ENCODE measurements around the gene HDAC8. TPM values are rescaled to one million over a fixed set of nuclear protein-coding genes. Genes with fewer than 3 reads are reported as not detected.
"Not testable (repeated sequence)": the region's sequence is repeated elsewhere in the genome, so short reads cannot be mapped to it uniquely, and the experiment has no call there.

Gene HDAC8
- polyA plus RNA-seq, 1 donor from 2014 or later = 54.0 TPM

DNA sequence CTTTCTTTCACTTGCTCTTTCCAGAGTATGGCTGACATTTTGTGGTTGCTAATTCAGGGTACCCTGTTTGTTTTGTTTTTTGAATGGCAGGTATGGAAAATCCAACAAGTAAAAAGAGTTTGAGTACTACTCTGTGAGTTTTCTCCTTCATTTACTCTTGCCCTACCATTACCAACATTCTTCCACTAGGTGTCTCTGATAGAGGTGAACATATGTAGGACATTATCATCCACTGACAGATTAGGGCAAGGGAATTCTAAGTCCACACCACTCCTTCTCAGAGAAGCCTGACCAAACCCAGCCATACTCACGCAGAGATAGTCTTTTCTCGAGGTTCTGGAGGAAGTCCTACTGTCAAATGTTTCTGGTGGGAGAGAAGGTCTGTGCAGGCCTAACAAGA lies 36.7 kb upstream of the HDAC8 start:
- no peaks in the 10 kb centered on the region for H3K9me2 ChIP-seq (ENCODE audit: insufficient read depth, low read length)
- H3F3A ChIP-seq (ENCODE audit: insufficient read depth, low read length, poor library complexity, severe bottlenecking) = no peaks in the 10 kb centered on the region
- no peak overlapping the region for H3K4me3 ChIP-seq (ENCODE audit: low read length)
- H3K36me3 ChIP-seq (ENCODE audit: insufficient read depth, low read length) = no peaks in the 10 kb centered on the region
- TF ChIP-seq, protein P1, sequence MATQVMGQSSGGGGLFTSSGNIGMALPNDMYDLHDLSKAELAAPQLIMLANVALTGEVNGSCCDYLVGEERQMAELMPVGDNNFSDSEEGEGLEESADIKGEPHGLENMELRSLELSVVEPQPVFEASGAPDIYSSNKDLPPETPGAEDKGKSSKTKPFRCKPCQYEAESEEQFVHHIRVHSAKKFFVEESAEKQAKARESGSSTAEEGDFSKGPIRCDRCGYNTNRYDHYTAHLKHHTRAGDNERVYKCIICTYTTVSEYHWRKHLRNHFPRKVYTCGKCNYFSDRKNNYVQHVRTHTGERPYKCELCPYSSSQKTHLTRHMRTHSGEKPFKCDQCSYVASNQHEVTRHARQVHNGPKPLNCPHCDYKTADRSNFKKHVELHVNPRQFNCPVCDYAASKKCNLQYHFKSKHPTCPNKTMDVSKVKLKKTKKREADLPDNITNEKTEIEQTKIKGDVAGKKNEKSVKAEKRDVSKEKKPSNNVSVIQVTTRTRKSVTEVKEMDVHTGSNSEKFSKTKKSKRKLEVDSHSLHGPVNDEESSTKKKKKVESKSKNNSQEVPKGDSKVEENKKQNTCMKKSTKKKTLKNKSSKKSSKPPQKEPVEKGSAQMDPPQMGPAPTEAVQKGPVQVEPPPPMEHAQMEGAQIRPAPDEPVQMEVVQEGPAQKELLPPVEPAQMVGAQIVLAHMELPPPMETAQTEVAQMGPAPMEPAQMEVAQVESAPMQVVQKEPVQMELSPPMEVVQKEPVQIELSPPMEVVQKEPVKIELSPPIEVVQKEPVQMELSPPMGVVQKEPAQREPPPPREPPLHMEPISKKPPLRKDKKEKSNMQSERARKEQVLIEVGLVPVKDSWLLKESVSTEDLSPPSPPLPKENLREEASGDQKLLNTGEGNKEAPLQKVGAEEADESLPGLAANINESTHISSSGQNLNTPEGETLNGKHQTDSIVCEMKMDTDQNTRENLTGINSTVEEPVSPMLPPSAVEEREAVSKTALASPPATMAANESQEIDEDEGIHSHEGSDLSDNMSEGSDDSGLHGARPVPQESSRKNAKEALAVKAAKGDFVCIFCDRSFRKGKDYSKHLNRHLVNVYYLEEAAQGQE (IDR thresholded peaks at IDR 0.05; ENCODE audit: borderline replicate concordance) = no peak
- TF ChIP-seq SMC3 (conservative IDR thresholded peaks at IDR 0.05; ENCODE audit: poor library complexity) (no peak), EP300 (conservative IDR thresholded peaks at IDR 0.05; ENCODE audit: poor library complexity, severe bottlenecking) (no peak), MXI1 (conservative IDR thresholded peaks at IDR 0.05; ENCODE audit: poor library complexity, severe bottlenecking) (no peak), TAF1 (IDR thresholded peaks at IDR 0.05; ENCODE audit: low read depth) (no peak), EZH2 (IDR thresholded peaks at IDR 0.05; ENCODE audit: borderline replicate concordance, insufficient read depth, low read length, poor library complexity, severe bottlenecking) (no peak), RAD21 (conservative IDR thresholded peaks at IDR 0.05) (no peak), POLR2AphosphoS5 (IDR thresholded peaks at IDR 0.05) (no peak)
- TF ChIP-seq, protein P2, sequence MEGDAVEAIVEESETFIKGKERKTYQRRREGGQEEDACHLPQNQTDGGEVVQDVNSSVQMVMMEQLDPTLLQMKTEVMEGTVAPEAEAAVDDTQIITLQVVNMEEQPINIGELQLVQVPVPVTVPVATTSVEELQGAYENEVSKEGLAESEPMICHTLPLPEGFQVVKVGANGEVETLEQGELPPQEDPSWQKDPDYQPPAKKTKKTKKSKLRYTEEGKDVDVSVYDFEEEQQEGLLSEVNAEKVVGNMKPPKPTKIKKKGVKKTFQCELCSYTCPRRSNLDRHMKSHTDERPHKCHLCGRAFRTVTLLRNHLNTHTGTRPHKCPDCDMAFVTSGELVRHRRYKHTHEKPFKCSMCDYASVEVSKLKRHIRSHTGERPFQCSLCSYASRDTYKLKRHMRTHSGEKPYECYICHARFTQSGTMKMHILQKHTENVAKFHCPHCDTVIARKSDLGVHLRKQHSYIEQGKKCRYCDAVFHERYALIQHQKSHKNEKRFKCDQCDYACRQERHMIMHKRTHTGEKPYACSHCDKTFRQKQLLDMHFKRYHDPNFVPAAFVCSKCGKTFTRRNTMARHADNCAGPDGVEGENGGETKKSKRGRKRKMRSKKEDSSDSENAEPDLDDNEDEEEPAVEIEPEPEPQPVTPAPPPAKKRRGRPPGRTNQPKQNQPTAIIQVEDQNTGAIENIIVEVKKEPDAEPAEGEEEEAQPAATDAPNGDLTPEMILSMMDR (IDR thresholded peaks at IDR 0.05; ENCODE audit: poor library complexity, severe bottlenecking) = no peak
- H3K79me2 ChIP-seq (replicated peaks; ENCODE audit: insufficient read depth, low read length) = no peaks in the 10 kb centered on the region
- no peaks in the 10 kb centered on the region for H3K9me3 ChIP-seq (ENCODE audit: low read length)
- H3K4me2 ChIP-seq (ENCODE audit: low read length) = no peak overlapping the region
- no peak overlapping the region for H2AFZ ChIP-seq (ENCODE audit: low read depth, low read length)
- H3K27me3 ChIP-seq (ENCODE audit: insufficient read depth, low read depth, low read length) = no peaks in the 10 kb centered on the region
- H3K27ac ChIP-seq (ENCODE audit: low read length) = no peak overlapping the region
- no peaks in the 10 kb centered on the region for H4K20me1 ChIP-seq (ENCODE audit: insufficient read depth)
- H3K9ac ChIP-seq (ENCODE audit: low read length) = no peak overlapping the region

DNA sequence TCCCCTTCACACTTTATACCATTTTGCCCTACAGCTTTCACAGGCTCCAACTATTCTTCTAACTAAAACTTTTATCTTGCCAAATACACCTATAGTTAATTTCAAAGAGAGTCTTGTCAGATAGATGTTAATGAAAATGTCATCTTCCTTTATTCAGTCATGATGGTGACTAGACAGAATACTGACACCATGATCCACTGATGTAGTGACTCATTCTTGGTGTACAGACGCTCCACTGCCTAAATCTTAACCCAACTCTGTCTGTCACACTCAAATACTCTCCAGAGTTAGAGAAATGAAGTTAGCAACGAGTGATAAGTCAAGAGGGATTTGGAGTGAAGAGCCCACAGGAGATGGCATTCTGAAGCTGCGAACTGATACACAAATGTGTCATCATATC lies 32.1 kb upstream of the HDAC8 start:
- no peaks in the 10 kb centered on the region for H3K27me3 ChIP-seq (ENCODE audit: insufficient read depth, low read depth, low read length)
- no peak overlapping the region for H2AFZ ChIP-seq (ENCODE audit: low read depth, low read length)
- H3K9ac ChIP-seq (ENCODE audit: low read length) = no peak overlapping the region
- no peaks in the 10 kb centered on the region for H3K36me3 ChIP-seq (ENCODE audit: insufficient read depth, low read length)
- H3K4me3 ChIP-seq (ENCODE audit: low read length) = no peak overlapping the region
- no peak overlapping the region for H3K27ac ChIP-seq (ENCODE audit: low read length)
- no peaks in the 10 kb centered on the region for H4K20me1 ChIP-seq (ENCODE audit: insufficient read depth)
- no peaks in the 10 kb centered on the region for H3K9me2 ChIP-seq (ENCODE audit: insufficient read depth, low read length)
- no peaks in the 10 kb centered on the region for H3K79me2 ChIP-seq (replicated peaks; ENCODE audit: insufficient read depth, low read length)
- no peak for TF ChIP-seq RAD21 (conservative IDR thresholded peaks at IDR 0.05)
- no peaks in the 10 kb centered on the region for H3F3A ChIP-seq (ENCODE audit: insufficient read depth, low read length, poor library complexity, severe bottlenecking)
- no peak overlapping the region for H3K4me2 ChIP-seq (ENCODE audit: low read length)
- H3K9me3 ChIP-seq (ENCODE audit: low read length) = no peaks in the 10 kb centered on the region

DNA sequence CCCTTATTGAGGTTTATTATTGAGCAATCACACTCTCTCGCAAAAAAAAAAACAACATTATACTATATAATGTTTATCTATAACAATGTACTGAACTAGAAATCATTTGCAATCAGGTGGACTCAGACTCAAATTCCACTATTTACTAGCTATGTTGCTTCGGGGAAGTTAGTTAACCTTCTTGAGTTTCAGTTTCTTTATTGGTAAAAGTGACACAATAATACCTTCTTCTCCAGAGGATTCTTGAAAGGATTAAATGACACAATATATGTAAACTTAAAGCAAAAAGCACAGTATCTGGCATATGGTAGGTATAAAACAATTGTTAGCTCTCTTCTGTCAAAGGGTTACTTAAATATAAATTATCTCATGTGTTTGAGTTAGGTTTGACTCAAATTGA lies 31.5 kb upstream of the HDAC8 start:
- no peak overlapping the region for H3K4me2 ChIP-seq (ENCODE audit: low read length)
- no peak overlapping the region for H2AFZ ChIP-seq (ENCODE audit: low read depth, low read length)
- H3F3A ChIP-seq (ENCODE audit: insufficient read depth, low read length, poor library complexity, severe bottlenecking) = no peaks in the 10 kb centered on the region
- no peaks in the 10 kb centered on the region for H3K36me3 ChIP-seq (ENCODE audit: insufficient read depth, low read length)
- H3K9ac ChIP-seq (ENCODE audit: low read length) = no peak overlapping the region
- no peak overlapping the region for H3K4me3 ChIP-seq (ENCODE audit: low read length)
- no peaks in the 10 kb centered on the region for H3K9me3 ChIP-seq (ENCODE audit: low read length)
- no peak overlapping the region for H3K27ac ChIP-seq (ENCODE audit: low read length)
- H4K20me1 ChIP-seq (ENCODE audit: insufficient read depth) = no peaks in the 10 kb centered on the region
- TF ChIP-seq TAF1 (IDR thresholded peaks at IDR 0.05; ENCODE audit: low read depth) (no peak), EZH2 (IDR thresholded peaks at IDR 0.05; ENCODE audit: borderline replicate concordance, insufficient read depth, low read length, poor library complexity, severe bottlenecking) (no peak)
- H3K27me3 ChIP-seq (ENCODE audit: insufficient read depth, low read depth, low read length) = no peaks in the 10 kb centered on the region
- H3K9me2 ChIP-seq (ENCODE audit: insufficient read depth, low read length) = no peaks in the 10 kb centered on the region
- H3K79me2 ChIP-seq (replicated peaks; ENCODE audit: insufficient read depth, low read length) = no peaks in the 10 kb centered on the region

DNA sequence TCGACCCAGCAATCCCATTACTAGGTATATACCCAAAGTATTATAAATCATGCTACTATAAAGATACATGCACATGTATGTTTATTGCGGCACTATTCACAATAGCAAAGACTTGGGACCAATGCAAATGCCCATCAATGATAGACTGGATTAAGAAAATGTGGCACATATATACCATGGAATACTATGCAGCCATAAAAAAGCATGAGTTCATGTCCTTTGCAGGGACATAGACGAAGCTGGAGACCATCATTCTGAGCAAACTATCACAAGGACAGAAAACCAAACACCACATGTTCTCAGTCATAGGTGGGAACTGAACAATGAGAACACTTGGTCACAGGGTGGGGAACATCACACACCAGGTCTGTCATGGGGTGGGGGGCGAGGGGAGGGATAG lies 18.4 kb upstream of the HDAC8 start:
- not testable (repeated sequence) for H3K27me3 ChIP-seq (ENCODE audit: insufficient read depth, low read depth, low read length); H3K27ac ChIP-seq (ENCODE audit: low read length); H2AFZ ChIP-seq (ENCODE audit: low read depth, low read length); H3K4me2 ChIP-seq (ENCODE audit: low read length); H4K20me1 ChIP-seq (ENCODE audit: insufficient read depth); H3K4me3 ChIP-seq (ENCODE audit: low read length); H3K9ac ChIP-seq (ENCODE audit: low read length); H3K9me3 ChIP-seq (ENCODE audit: low read length); H3K9me2 ChIP-seq (ENCODE audit: insufficient read depth, low read length); H3K79me2 ChIP-seq (replicated peaks; ENCODE audit: insufficient read depth, low read length); H3K36me3 ChIP-seq (ENCODE audit: insufficient read depth, low read length); H3F3A ChIP-seq (ENCODE audit: insufficient read depth, low read length, poor library complexity, severe bottlenecking)

Data from neural cell (in vitro differentiated cells).